ENCODE data around the gene RGPD5.
"Not testable (repeated sequence)": the region's sequence is repeated elsewhere in the genome, so short reads cannot be mapped to it uniquely, and the experiment has no call there.

DNA sequence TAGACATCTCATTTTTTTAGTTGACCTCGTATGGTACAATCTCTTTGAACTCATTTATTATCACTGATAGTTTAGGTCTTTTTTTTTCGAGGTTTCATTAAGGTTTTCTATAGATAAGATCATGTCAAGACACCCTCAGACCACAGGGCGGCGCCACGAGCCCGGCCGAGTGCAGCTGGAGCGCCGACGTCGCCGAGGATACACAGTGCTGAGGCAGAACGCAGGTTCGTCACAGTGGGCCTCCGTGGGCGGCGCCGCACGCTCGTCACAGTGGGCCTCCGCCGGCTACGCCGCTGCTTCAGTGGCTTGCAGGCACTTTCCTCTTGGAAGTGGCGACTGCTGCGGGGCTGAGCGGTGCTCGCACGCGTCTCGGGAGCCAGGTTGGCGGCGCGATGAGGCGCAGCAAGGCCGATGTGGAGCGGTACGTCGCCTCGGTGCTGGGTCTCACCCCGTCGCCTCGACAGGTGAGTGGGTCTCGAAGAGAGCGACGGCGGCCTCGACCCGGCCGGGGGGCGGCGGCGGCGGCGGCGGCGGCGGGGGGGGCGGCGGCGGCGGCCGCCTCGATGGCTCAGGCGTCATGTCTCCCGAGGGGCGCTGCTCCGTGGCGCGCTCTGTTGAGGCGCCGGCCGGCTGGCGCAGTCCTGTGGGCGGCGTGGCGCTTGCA lies at the start of gene RGPD5:
- TF ChIP-seq, protein P1, sequence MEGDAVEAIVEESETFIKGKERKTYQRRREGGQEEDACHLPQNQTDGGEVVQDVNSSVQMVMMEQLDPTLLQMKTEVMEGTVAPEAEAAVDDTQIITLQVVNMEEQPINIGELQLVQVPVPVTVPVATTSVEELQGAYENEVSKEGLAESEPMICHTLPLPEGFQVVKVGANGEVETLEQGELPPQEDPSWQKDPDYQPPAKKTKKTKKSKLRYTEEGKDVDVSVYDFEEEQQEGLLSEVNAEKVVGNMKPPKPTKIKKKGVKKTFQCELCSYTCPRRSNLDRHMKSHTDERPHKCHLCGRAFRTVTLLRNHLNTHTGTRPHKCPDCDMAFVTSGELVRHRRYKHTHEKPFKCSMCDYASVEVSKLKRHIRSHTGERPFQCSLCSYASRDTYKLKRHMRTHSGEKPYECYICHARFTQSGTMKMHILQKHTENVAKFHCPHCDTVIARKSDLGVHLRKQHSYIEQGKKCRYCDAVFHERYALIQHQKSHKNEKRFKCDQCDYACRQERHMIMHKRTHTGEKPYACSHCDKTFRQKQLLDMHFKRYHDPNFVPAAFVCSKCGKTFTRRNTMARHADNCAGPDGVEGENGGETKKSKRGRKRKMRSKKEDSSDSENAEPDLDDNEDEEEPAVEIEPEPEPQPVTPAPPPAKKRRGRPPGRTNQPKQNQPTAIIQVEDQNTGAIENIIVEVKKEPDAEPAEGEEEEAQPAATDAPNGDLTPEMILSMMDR (IDR thresholded peaks at IDR 0.05; ENCODE audit: low read length) = not testable (repeated sequence)
- not testable (repeated sequence) for TF ChIP-seq EZH2 (IDR thresholded peaks at IDR 0.05; ENCODE audit: borderline replicate concordance, low read length)
